Daoy (cell line): ENCODE data around the gene CCDC106. TPM values are rescaled to one million over a fixed set of nuclear protein-coding genes. Genes with fewer than 3 reads are reported as not detected.

Experiments
- DNase-seq: peaks from one replicate; pipeline ENCODE4 v3.0.0-alpha.2; 2015; ENCODE audit warnings: low read depth
- total RNA-seq: library from RNA; depleted of rRNA; stranded (reverse); fragments of >200 nt; shearing (Covaris generic); gene quantifications from 2 replicates; pipeline ENCODE4 v1.2.3, GENCODE V29; 2014

The CCDC106 gene
- total RNA-seq, 1 experiment from 2014 or later, result 8.6 TPM

DNA sequence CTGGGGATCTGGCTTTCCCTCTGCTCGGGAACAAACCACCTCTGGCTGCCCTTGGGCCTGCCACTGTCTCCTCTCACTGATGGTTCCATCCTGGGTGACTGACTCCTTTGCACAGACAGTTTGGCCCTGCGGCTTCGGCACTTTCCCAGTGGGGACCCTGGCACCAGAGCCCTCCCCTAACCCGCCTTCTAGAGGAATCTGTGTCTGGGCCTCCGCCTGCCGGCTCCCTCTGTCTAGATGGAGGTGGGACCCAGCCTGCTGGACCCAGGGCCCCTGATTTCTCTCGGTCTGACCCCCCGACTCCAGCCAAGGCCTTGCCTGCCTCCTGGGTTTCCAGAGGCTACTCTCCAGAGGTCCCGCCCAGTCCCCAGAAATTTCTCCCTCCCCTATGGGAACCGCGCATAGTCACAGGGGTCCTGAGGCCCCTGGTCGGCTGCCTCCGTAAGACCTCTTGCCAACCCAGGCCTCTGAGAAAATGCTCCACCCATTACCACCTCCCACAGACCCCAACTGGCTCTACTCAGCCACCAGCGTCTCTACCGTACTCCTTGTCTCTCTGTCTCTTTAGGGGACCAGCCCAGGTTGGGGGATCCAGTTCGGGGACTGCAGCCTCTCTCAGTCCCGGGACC is 2.7 kb downstream of the CCDC106 start:
- no peak for DNase-seq

DNA sequence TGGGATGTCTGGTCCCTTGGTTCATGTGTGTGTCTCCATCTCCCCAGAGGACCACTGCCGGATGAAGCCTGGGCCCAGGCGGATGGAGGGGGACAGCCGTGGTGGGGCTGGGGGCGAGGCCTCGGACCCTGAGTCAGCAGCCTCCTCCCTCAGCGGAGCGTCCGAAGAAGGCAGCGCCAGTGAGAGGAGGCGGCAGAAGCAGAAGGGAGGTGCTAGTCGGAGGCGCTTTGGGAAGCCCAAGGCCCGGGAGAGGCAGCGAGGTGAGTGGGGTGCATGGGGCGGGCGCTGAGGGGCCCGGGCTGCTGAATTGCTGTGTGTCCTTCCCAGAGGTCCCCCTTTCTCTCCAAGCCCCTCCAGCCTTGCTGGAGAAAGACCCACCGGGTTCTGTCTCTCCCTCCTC is 3.2 kb downstream of the CCDC106 start:
- no peak for DNase-seq

DNA sequence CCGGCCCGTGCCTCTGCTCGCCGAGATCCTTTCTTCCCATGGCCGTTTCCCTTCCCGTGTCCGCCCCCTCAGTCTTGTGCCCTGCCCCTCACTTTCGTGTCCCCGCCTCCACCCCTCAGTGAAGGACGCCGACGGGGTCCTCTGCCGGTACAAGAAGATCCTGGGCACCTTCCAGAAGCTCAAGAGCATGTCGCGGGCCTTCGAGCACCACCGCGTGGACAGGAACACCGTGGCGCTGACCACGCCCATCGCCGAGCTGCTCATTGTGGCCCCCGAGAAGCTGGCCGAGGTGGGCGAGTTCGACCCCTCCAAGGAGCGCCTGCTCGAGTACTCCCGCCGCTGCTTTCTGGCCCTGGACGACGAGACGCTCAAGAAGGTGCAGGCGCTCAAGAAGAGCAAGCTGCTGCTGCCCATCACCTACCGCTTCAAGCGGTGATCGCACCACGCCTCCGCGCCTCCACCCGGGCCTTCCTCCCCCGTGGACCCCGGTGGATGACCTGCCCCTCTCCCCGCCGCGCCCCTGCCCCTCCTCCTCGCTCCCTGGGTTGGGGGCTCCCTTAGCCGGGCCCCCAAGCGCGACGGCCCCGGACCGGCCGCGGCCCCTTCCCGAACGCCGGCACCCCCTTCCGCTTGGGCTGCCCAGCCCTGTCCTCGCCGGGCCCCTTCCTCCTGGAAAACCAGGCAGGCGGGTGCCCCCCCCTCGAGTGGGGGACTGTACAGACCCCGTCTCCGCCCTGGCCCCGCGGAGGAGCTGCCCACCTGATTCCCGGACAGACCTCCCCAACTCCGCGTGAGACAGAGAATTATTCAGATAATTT is 4.5 kb downstream of the CCDC106 start:
- DNase-seq, result no peak

DNA sequence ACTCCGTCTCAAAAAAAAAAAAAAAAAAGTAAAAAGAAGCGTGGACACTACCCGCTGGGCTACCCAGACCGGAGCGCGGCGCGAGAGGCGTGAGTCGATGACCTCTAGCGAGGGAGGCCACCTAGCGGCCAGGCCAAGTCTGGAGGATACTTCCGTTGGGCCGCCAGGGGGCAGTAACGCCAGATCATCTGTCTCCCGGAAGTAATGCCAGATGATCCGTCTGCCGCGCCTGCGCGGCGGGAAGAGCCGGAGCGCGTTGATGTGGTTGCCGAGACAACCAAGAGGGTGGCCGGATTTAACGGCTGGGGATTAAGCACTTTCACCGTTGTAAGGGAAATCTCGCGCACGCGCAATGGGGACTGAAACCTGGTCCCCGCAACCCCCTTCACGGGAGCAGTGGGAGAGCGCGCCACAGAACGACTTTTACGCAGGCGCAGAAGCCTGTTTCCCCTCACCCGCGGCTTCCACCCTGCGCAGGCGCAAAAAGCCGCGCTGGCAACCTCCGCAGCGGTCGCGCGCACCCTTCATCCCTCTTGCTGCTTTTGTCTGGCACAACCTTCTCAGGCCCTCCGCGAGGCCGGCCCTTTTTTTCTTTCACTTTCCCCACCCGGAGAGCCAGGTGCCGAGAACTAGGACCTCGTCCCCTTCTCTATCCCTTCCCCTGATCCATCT is 5.8 kb downstream of the CCDC106 start:
- DNase-seq, result peak; percentile 99

DNA sequence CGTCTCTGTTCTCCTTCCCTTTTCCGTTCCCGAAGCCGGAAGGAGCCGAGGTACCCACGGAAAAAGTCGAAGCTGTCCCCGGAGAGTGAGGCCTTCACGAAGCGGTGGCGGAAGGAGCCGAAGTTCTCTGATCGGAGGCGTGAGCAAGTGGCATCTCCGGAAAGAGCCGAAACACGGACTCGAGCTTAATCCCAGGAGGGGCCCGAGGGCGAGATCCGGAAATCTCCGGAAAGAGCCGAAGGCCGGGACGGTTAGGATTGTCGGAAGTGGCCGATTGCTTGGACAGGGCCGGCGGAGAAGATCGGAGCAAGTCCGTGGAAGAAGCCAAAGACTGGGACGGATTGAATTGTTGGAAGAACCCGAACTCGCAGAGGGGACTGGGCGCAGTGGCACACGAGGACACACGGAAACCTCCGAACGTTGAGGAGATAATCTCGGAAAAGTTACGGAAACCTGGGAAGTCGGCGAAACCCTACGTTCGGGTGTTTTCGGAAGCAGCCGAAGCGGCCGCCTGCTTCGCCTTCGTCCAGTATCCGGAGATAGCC is 6.4 kb downstream of the CCDC106 start:
- DNase-seq, result peak; percentile 99

DNA sequence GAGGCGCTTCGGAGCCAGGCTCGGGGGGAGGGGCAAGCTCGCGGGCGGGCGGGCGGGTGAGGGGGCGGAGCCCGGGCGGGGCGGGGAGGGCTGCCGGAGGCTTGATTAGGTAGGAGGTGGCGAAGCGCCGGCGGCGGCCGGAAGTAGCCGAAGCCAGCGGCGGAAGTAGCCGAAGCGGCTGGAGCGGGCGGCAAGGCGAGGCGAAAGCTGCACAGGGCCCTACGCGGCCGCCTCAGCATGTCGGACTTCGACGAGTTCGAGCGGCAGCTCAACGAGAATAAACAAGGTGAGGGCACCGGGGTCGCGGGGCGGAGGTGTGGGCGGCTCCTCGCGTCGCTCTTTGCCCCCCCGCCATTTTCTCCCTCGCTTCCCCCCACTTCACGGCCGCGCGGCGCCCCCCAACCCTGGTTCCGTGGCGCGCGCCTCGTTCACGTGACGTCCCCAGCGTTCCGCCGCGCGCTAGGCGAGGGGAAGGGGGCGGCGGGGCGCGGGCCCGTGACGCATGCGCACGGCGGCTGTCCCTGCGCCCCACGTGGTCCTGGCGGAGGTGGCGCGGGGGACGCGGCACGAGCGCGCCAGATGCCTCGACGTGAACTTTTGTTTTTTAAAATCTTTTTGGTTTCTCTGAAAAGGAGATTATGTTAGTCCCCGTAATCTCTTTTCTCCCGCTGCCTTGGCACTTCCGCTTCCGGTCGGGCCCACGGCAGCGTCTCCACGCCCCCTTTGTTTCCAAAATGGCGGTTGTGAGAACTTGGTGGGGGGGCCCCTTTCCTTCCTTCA is 7.0 kb downstream of the CCDC106 start, which contains the start of gene U2AF2:
Gene U2AF2 (plus strand): TSS at position 168 of the 780 bp plus-strand sequence. CDS start 70 bp downstream, at position 238.
- peak; percentile 95 for DNase-seq

DNA sequence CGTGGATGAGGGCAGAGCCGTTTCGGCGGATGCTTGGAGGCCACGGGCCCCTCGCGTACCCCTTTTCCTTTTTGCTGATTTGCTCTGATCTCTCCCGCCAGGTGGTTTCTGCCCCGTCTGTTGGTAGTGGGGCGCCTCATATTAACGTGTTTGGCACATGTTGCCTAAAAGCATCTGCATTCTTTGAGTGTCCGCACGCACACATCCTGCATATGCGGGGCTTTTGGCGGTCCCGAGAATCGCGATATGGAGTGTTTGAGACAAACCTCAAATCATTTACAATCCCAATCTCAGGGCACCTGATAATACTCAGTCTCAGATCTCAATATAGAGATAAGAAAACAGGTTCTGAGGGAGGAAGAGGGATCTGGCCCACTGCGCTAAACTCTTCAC is 7.6 kb downstream of the CCDC106 start:
- no peak for DNase-seq

DNA sequence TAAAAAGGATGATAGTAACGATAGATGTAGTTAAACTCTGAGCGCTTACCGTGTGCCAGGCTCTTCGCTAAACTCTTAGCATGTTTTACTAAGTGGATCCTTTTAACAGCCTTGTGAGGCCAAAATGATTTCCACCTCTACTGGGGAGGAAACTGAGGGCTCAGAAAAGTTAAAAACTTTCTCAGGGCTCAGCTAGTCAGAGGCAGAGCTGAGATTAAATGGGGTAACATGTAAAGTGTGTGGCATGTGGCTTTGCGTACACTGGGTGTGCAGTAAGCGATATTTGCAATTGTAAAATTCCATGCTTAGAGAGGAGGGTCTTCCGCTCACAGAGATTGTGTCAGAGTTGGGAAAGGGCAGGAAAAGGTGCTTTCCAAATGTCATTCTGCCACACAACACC is 8.5 kb downstream of the CCDC106 start:
- no peak for DNase-seq

DNA sequence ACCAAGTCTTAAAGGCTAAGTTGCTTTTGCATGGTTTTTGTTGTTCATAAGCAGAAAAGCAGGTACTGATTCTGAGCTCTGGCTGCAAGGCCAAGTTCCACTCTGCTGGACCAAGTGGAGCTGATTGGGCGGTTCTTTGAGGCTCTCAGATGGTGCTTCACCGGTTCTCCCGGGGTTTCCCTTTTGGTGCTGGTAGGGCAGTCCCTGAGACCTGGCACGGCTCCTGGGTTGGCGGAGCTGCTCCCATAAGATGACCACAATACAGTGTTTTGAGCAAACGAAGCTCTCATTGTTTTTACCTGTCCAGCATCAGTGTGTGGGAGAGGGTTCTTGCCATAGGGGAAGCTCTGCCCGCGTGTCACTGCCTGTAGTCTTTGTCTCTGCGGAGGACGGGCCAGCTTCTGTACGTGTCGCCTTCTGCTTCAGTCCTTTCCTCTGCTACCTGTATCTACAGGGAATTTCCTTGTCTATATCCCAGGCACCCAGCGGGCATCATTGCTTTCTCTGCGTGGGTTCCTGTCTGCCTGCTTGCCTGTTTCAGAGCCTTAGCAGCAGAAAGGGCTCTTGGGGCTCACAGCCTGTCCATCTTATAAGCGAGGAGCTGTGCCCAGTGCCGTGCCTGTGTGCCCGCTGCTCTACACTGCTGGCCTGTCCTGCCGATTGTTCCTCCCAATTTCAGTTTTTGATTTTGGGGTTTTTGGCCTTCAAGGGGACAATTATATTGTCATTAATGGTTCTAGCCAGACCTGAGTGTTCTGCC is 9.2 kb downstream of the CCDC106 start:
- no peak for DNase-seq

DNA sequence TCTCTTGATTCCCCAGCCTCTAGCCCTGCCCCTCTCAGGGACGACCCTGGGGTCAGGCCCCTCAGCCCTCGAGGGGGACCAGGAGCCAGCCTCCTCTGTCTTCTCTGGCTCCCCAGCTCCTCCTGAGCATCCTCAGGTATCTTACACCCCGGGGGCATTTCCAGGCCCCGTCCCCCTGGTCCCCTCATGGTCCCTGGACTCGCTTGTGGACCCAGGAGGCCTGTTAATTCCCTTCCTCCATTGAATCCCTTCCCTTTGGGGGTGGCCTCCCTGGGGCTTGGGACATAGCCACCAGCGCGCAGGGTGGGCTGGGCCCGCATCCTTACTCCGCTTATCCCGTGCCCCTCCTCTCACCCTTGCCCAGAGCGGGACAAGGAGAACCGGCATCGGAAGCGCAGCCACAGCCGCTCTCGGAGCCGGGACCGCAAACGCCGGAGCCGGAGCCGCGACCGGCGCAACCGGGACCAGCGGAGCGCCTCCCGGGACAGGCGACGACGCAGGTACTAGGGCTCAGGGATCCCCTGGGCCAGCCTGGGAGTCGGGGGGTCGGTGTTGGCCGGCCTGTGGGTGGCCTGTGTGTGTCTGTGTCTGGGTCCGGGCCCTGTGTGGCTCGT is 10.9 kb downstream of the CCDC106 start:
- no peak for DNase-seq

DNA sequence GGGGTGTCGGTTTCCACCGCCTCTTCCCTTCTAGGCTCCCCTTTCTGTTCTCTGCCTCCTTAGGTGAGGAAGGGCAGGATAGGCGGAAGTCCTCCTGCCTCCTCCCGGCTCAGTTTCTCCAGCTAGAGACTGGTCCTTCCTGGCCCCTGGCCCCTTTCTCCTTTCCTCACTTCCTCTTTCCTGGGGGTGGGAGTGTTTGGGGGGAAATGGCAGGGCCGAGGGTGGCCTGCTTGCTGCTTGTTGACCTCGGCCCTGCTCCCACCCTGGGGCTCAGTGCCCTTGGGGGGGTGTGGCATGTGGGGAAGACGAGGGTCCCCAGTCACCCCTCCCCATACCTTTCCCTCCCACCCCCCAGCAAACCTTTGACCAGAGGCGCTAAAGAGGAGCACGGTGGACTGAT is 11.8 kb downstream of the CCDC106 start:
- no peak for DNase-seq

DNA sequence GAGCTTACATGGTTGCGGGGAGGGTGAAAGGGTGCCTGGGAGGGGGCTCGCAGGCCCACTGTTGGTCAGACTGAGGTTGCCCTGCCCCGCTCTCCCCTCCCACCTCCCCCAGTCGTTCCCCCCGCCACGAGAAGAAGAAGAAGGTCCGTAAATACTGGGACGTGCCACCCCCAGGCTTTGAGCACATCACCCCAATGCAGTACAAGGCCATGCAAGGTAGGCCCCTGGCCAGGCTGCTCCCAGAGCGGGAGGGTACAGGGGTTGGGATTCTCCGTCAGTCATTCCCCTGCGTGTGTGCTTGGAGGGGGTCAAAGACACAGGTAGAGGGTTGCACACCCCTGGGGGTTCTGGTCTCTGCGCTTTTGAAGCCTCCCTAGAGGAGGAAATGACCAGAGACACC is 12.4 kb downstream of the CCDC106 start:
- DNase-seq, result no peak

DNA sequence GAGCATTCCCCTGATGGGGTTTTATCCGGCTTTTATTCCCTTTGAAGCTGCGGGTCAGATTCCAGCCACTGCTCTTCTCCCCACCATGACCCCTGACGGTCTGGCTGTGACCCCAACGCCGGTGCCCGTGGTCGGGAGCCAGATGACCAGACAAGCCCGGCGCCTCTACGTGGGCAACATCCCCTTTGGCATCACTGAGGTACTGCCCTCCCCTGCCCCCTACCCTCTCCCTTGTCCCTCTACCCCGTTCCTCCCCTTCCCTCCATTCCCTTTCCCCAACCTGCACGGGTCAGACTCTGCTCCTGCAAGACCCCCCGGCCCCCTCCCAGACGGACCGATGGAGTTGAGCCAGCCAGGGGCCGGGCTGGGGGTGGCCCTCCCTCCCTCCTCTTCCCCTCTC is 13.0 kb downstream of the CCDC106 start:
- no peak for DNase-seq

DNA sequence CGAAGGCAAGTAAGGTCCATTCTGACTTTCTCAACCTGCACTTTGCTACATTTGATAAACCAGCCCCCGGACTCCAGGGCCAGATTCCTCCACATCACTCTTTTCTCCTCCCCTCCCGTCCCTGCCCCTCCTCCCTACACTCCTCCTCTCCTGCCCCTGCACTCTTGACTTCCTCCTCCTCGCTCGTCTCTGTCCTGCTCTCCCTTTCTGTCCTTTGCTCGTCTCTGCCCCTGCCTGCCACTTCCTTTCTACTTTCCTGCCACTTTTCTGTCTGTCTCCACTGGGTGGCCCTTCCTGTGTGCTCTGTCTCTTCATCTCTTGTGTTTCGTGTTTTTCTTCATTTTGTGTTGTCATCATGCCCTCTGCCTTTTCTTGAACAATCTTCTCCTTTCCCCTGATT is 13.8 kb downstream of the CCDC106 start:
- no peak for DNase-seq

DNA sequence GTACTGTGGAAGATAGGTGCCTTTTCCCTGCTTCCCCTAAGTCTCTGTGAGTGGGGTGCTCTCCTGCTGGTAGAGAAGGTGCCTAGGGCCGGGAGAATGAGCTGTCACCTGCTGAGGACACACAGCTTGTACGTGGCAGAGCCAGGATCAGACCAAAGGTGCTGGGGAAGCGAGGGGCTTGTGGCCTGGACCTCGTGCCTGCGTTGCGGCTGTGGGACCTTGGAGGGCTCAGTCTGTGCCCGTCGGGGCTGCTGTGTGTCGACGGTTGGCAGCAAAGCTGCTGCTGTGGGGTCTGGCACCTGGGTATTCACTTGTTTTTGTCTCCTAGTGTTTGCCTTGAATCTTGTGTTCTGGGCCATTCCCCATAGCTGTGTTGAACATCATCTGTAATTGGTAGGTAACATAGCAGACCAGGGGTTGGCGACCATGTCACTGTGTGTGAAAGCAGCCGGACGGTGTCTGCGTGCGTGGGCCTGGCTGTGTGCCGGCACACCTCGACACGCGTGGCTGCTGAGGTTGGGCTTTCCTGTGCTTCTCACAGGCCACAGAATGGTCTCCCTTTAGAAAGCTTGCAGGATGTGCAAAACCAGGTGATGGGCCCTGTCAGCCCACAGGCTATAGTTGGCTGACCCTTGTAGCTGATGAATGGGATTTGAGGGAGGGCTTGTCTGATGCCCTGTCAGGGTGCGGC is 16.0 kb downstream of the CCDC106 start:
- DNase-seq, result no peak

DNA sequence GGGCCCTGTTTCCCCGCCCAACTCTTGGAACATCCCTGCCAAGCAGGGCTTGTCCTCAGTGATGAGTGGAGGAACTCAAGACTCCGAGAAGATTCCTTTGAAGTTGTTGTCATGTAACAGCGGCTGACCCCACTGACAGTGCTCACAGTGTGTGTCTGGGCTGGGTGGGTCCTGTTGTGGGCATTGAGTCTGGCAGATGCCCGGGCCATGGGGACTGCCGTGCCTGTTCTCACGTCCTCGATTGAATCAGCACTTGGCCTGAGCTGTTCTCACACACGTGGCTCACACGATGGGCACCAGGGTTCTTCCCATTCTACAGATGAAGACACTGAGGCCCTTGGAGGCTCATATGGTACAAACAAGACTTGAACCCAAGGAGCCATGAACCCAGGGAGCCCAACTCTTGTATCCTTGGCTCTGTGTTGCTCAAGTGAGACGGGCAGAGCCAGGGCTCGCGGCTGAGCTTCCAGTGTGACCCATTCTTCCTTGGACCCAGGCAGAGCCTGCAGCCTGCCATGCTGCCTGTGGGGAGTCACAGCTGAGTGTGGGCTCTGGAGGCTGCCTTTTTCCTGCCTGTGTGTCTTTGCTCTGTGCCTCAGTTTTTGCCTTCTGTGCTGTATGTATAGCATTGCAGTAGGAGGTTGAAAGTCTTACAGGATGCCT is 18.5 kb downstream of the CCDC106 start:
- no peak for DNase-seq

DNA sequence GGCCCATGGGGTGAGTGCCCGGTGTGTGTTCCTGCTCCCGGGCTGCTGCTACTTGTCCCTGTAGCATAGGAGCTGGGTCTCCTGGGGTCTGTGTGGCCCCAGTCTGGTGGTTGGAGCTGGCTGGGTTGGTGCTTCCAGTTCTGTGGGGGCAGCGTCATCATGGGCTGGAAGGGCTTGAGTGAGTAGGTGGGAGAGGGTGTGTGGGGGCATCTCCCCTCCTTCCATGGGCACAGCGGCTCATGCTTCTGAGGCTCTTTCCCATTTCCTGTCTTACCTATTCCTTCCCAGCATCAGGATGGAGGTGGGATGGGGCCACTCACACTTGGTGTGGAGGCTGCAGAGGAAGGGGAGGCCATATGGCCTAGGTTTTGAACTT is 19.0 kb downstream of the CCDC106 start:
- DNase-seq, result no peak

DNA sequence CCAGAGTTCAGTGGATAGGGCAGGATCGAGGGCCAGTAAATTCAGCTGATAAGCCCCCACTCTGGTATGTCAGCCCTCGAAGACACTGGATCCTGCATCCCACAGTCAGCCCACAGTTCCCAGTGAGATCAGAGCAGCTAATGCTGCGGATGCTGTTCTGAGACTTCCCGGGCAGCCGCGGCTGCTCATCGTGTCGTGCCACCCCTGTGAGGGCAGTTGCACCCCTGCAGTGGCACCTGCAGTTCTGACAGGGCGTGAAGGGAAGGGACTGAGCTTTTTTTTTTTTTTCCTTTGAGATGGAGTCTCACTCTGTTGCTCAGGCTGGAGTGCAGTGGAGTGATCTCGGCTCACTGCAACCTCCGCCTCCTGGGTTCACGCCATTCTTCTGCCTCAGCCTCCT is 19.5 kb downstream of the CCDC106 start:
- DNase-seq, result no peak

DNA sequence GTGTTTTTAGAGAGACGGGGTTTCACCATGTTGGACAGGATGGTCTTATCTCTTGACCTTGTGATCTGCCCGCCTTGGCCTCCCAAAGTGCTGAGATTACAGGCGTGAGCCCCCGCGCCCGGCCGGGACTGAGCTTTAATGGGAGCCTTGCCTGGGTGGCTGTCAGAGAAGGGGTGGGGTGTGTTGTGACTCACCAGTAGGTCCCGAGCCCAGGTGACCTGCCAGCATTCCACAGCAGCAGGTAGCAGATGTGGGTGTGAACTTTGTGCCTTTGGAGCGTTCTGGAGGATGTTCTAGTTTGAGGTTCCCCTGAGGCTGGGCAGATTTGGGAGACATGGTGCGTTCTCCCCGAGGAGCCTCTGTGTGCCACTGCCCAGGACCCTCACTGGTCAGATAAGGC is 19.9 kb downstream of the CCDC106 start:
- DNase-seq, result no peak
